Fibroblast of skin of scalp (primary cell): ENCODE measurements around the gene LRRC8D.
"Not testable (repeated sequence)": the region's sequence is repeated elsewhere in the genome, so short reads cannot be mapped to it uniquely, and the experiment has no call there.

Experiments
- DNase-seq: peaks from one replicate; pipeline ENCODE4 v3.0.0-alpha.2; 2013

Gene LRRC8D

GRCh38 chr1:89962024-89962741 is 141.4 kb downstream of the LRRC8D start:
- DNase-seq: peak; percentile 38

GRCh38 chr1:89962742-89963075 is 141.9 kb downstream of the LRRC8D start:
- peak; percentile 63 for DNase-seq

DNA sequence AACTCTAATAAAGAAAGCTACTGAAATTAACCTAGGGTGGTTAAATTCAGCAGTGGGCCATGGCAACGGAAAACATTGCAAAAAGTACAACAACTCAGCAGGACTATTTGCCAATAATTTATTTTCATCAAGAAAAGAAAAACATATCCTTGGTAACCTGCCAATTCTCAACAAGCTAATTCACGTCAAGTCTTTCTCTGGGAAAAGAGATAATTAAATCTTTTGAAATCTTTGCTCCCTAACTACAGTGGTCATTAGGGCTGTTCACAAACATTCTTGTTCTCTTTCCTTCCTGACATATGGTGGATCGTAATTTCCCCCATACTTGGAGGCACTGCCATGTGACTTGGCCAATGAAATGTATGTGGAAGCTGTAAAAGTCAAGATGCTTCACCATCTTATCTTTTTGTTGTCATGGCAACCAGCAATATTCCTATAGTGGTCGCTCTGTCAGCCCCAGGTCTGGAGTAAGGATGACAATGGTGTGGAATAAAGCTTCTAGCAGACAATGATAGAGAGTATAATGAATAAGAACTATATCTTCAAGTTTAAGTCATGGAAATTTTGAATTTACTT is 144.4 kb downstream of the LRRC8D start:
- DNase-seq: no peak

GRCh38 chr1:89966656-89967055 is 145.8 kb downstream of the LRRC8D start:
- no peak for DNase-seq

DNA sequence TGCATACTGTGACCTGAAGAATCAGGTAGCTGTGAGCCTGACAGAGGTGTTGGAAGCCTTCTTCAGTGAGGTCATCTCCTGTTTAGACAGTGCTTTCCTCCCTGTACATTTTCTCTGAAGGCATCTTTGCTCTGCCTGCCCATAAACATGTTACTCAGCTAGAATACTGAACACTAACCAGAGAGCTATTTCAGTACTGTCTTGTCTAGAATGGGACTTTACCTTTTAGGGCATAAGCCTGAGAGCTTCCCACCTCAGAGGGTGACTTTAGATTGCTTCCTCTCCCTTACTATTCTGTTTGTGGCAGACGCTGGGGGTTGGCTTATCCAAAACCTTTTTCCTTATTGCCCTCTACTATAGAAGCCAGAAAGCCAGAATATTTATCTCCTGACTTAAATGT is 150.8 kb downstream of the LRRC8D start:
- DNase-seq: no peak

GRCh38 chr1:89972024-89972423 is 151.2 kb downstream of the LRRC8D start:
- no peak for DNase-seq

- no peak for DNase-seq
Observed at GRCh38 chr1:89973471-89974127, 152.8 kb downstream of the LRRC8D start.

GRCh38 chr1:89974256-89974655 is 153.4 kb downstream of the LRRC8D start:
- no peak for DNase-seq

- peak; percentile 56 for DNase-seq
Observed at GRCh38 chr1:89974696-89975470, 154.1 kb downstream of the LRRC8D start.

- DNase-seq: no peak
Observed at GRCh38 chr1:89975540-89976125, 154.8 kb downstream of the LRRC8D start.

DNA sequence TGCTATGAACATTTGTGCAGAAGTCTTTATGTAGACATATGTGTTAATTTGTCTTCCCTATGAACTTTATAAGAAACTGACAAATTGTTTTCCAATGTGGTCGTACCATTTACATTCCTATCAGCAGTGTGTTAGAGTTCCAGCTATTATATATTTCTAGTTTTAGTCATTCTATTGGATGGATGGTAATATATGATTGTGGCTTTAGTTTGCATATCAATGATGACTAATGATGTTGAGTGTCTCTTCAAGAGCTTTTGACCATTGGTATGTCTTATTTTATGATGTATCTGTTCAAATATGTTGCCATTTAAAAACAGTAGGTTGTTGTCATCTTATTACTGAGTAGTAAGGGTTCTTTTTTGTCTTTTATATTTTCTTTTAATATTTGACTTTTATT is 157.9 kb downstream of the LRRC8D start:
- DNase-seq: peak; percentile 83

GRCh38 chr1:89980605-89981004 is 159.8 kb downstream of the LRRC8D start:
- DNase-seq: no peak

- not testable (repeated sequence) for DNase-seq
Observed at GRCh38 chr1:89982846-89983245, 162.0 kb downstream of the LRRC8D start.

- not testable (repeated sequence) for DNase-seq
Observed at GRCh38 chr1:89984564-89985116, 163.8 kb downstream of the LRRC8D start.

DNA sequence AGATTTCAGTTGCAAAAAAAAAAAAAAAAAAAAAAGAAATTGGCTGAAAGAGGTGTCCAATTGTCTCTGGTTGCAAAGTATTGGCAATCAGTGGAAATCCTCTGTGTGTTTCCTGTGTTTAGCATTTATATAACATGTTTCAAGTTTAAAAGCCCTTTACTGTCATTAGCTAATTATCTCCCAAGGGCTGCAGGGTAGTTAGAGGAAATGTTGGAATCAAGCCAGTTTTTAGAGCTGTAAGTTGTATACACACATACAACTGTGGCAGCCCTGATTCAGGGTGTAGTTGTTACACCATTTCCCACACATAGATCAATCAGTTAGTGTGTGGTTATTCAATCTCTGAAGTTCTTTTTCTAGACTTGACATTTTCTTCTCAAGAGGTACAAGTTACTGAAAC is 165.2 kb downstream of the LRRC8D start:
- DNase-seq: no peak
